Fibroblast of villous mesenchyme (primary cell): ENCODE data around the gene PKD1. TPM values are rescaled to one million over a fixed set of nuclear protein-coding genes. Genes with fewer than 3 reads are reported as not detected.
"Not testable (repeated sequence)": the region's sequence is repeated elsewhere in the genome, so short reads cannot be mapped to it uniquely, and the experiment has no call there.

Source experiments
- DNase-seq: peaks from one replicate; pipeline ENCODE4 v3.0.0-alpha.2; 2010; ENCODE audit warnings: low read depth
- H3K4me3 ChIP-seq: 2 replicates; pipeline ENCODE4 v1.5.1; 2011; ENCODE audit warnings: low read depth, mild to moderate bottlenecking, low read length
- CTCF ChIP-seq: IDR thresholded peaks from 2 replicates; pipeline ENCODE4 v1.5.1; 2012; ENCODE audit warnings: low read depth, mild to moderate bottlenecking, low read length; ENCODE audit not compliant: insufficient read depth
- total RNA-seq: library from RNA; depleted of rRNA; stranded (reverse); fragments of >200 nt; gene quantifications from 2 replicates; pipeline ENCODE4 v1.2.3, GENCODE V29; 2012

Gene PKD1
- total RNA-seq, 1 donor = 139 TPM

- not testable (repeated sequence) for H3K4me3 ChIP-seq, DNase-seq
Observed at GRCh38 chr16:2110332-2111008, 25.2 kb downstream of the PKD1 start.

GRCh38 chr16:2109872-2110271, 25.8 kb downstream of the PKD1 start:
- H3K4me3 ChIP-seq, DNase-seq: not testable (repeated sequence)

GRCh38 chr16:2109271-2109580, 26.5 kb downstream of the PKD1 start:
- not testable (repeated sequence) for H3K4me3 ChIP-seq, DNase-seq

GRCh38 chr16:2108446-2109270, 27.0 kb downstream of the PKD1 start:
- DNase-seq, H3K4me3 ChIP-seq: not testable (repeated sequence)

GRCh38 chr16:2107791-2108125, 27.9 kb downstream of the PKD1 start:
- not testable (repeated sequence) for H3K4me3 ChIP-seq, DNase-seq

- H3K4me3 ChIP-seq = not testable (repeated sequence)
- DNase-seq = peak; percentile 70
Observed at GRCh38 chr16:2107121-2107790, 28.4 kb downstream of the PKD1 start.

- not testable (repeated sequence) for H3K4me3 ChIP-seq, DNase-seq
Observed at GRCh38 chr16:2106211-2106610, 29.5 kb downstream of the PKD1 start.

- H3K4me3 ChIP-seq, DNase-seq: not testable (repeated sequence)
Observed at GRCh38 chr16:2105769-2106168, 29.9 kb downstream of the PKD1 start.

GRCh38 chr16:2105291-2105690, 30.4 kb downstream of the PKD1 start:
- H3K4me3 ChIP-seq, DNase-seq: not testable (repeated sequence)

- not testable (repeated sequence) for DNase-seq, H3K4me3 ChIP-seq
Observed at GRCh38 chr16:2104464-2104863, 31.2 kb downstream of the PKD1 start.

- no peak overlapping the region for H3K4me3 ChIP-seq
- DNase-seq = no peak
- no peak for TF ChIP-seq CTCF
Observed at GRCh38 chr16:2102471-2102870, 33.2 kb downstream of the PKD1 start.

- not testable (repeated sequence) for DNase-seq, H3K4me3 ChIP-seq
Observed at GRCh38 chr16:2101581-2101980, 34.1 kb downstream of the PKD1 start.

GRCh38 chr16:2097689-2098088, 38.0 kb downstream of the PKD1 start:
- not testable (repeated sequence) for DNase-seq, H3K4me3 ChIP-seq
